KG1 (cell line): Measurements from ENCODE around the gene LRP10.
"Not testable (repeated sequence)": the region's sequence is repeated elsewhere in the genome, so short reads cannot be mapped to it uniquely, and the experiment has no call there.

Source experiments
- DNase-seq: peaks from one replicate; lab custom pipeline; 2025; lab: John Stamatoyannopoulos, UW

LRP10 gene, protein sequence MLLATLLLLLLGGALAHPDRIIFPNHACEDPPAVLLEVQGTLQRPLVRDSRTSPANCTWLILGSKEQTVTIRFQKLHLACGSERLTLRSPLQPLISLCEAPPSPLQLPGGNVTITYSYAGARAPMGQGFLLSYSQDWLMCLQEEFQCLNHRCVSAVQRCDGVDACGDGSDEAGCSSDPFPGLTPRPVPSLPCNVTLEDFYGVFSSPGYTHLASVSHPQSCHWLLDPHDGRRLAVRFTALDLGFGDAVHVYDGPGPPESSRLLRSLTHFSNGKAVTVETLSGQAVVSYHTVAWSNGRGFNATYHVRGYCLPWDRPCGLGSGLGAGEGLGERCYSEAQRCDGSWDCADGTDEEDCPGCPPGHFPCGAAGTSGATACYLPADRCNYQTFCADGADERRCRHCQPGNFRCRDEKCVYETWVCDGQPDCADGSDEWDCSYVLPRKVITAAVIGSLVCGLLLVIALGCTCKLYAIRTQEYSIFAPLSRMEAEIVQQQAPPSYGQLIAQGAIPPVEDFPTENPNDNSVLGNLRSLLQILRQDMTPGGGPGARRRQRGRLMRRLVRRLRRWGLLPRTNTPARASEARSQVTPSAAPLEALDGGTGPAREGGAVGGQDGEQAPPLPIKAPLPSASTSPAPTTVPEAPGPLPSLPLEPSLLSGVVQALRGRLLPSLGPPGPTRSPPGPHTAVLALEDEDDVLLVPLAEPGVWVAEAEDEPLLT

DNA sequence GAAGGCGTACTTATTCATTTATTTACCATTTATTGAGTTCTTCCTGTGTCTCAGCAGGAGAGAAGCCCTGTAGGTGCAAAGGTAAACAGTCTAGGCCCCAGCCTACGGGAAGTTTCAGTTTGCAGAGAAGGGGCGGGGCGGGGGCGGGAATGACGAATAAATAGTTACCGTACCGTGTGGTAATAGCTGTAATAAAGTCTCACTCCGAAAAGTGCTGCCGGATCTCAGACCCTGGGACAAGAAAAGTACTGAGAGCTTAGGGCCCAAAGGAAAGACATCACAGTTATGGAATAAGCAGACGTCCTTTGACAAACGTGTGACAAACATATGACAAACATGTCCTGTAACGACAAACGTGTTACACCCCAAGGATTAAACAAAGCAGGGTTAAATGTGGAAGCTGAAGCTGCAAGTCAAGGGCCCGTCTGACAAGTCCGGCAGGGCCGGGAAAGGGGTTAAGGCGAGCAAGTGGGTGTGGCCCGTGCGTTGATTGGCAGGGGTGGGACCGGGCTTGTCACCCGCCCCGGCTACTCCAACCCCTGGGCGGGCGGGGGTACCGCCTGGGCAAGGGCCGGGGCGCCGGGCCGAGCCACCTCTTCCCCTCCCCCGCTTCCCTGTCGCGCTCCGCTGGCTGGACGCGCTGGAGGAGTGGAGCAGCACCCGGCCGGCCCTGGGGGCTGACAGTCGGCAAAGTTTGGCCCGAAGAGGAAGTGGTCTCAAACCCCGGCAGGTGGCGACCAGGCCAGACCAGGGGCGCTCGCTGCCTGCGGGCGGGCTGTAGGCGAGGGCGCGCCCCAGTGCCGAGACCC, at the start of gene LRP10:
LRP10 (plus strand) TSS at position 517 of the 809 bp plus-strand sequence. CDS start 564 bp downstream, outside the sequence.
- DNase-seq, result peak; percentile 86

DNA sequence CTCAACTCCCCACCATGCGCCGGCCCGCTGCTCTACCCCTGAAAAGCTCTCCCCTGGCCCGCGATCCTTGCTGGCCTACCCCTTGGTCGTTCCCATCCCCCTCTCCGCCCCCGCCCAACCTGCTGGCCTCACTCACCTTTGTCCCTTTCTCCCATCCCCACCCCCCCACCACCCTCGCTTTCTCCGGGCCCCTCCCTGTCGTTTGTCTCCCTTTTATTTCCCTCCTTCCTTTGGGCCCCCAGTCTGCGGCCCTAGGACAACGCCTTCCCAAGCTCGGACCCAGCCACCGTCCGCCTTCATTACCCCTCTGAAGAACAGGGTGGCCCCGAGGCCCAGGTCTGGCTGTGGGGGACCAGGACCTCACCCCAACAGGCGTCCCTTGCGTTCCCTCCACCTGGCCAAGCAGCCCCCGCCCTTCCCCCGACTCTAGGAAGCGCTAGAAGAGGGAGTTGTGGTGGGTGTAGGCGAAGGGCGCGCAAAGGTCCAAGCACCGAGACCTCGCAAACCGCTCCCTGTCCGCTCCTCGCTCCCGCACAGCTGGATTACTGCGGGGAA, 49.4 kb upstream of the LRP10 start:
- DNase-seq, result no peak

DNA sequence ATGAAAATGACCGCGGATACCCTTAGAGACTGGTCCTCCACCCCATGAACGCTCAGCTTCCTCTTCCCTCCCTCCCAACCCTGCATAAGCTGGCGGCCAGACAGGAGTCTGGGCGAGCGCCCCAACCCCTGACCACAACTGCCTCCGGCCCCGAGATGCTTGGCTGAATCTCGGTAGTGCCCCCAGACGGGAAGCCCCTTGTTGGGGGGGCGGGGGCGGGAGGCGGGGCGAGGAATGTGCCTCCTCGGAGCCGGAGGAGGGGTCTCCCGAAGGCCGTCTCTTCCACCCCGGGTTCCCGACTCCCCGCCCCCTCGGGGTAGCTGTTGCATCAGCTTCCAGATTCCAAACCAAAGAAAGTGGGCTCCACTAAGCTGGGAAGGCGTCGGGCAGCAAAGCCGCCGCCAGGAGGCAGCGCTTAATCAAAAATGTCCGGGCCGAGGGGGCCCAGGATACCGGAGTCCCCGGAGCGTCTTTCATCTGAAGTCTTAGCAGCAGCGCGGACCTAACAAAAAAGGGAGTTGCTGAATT, 48.9 kb upstream of the LRP10 start:
- DNase-seq, result peak; percentile 10

- no peak for DNase-seq
Observed at GRCh38 chr14:22824711-22825359, 46.7 kb upstream of the LRP10 start.

- DNase-seq, result not testable (repeated sequence)
Observed at GRCh38 chr14:22829076-22829660, 42.4 kb upstream of the LRP10 start.

DNA sequence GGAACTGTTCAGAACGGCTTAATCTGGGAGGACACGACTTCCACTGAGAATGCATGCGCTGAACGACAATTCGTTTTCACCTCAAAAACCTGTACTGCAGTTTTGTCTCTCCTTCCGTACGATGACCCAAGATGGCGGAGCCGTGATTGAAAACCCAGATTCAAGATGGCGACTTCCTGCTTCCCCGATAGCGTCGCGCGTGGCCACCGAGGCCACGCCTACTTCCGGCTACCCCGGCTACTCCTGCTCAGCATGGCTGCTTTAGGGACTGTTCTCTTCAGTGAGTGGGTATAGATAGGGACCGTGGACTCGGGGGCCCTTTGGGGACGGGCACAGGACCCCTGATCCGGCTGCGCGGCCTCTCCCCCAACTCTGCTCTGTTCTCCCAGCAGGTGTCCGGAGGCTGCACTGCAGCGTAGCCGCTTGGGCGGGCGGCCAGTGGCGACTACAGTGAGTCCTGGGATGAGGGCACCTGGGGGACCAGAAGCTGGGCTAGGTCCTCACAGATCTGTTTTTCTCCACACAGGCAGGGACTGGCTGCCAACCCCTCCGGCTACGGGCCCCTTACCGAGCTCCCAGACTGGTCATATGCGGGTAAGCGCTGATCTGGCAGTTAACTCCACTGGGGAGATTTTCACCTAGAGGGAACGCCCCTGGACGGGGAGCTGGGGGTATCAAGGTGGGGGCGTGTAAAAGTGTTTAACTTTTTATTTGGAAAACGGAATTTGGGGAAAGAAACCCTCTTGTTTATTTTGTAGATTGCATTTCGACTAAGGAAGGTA, 41.7 kb upstream of the LRP10 start, which contains the start of gene MRPL52:
MRPL52 (plus strand) TSS at position 227 of the 782 bp plus-strand sequence; CDS start at position 253, 26 bp downstream.
- DNase-seq, result peak; percentile 79

GRCh38 chr14:22830443-22831010, 41.0 kb upstream of the LRP10 start:
- DNase-seq, result no peak

GRCh38 chr14:22835505-22835904, 36.0 kb upstream of the LRP10 start:
- DNase-seq, result no peak

- DNase-seq, result no peak
Observed at GRCh38 chr14:22836301-22837113, 35.0 kb upstream of the LRP10 start, which contains the start of gene MMP14. Gene MMP14 (plus strand): TSS chr14:22836585. CDS start chr14:22836818, 233 bp downstream.

DNA sequence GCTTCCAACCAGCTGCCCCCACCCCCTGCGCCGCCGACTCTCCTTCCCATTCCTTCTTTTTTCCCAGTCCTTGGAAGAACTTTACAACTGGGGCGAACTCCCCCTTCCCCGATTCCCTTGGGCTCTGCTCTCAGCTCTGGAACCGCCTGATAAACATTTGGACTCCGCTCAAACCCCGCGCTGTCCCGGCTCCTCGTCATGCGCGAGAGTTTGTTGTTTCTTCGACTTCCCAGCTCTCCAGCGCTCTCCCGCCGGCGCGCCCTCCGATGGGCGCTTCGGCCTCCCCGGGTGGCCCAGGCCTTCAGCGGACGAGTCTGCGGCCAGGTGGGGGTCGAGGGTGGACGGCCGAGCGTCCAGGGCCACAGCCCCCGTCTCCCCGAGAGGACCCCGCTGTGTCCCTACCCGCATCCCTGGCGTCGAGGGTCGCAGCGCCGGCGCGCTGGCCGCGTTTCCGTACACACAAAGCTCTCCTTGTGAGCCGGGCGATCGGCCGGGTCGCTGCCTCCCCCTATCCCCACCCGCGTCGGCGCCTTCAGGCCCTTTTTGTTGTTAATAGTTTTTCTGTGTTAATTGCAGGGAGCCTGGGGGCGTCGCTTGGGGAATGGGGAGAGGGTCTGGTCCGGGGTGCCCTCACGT, 34.3 kb upstream of the LRP10 start:
- DNase-seq, result no peak

- DNase-seq, result no peak
Observed at GRCh38 chr14:22837750-22838538, 33.6 kb upstream of the LRP10 start.

DNA sequence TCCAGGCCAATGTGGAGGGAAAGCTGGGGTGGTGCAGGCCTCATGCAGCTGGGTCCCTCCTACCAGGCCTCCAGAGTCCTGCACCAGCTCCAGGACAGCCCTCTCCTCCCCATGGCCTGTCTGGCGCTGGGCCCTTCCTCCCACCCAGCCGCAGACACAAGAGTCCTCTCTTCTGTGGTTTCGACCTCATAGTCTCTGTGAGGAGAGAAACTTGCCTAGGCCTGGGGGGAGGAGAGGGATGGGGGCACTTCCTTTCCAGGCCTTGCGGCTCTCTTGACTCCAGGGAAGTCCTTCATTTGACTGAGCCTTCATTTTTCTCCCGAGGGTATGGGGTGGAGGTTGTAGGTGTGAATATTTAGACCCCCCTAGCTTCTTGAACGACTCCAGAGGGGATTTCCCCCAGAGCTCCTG, 32.9 kb upstream of the LRP10 start:
- no peak for DNase-seq

DNA sequence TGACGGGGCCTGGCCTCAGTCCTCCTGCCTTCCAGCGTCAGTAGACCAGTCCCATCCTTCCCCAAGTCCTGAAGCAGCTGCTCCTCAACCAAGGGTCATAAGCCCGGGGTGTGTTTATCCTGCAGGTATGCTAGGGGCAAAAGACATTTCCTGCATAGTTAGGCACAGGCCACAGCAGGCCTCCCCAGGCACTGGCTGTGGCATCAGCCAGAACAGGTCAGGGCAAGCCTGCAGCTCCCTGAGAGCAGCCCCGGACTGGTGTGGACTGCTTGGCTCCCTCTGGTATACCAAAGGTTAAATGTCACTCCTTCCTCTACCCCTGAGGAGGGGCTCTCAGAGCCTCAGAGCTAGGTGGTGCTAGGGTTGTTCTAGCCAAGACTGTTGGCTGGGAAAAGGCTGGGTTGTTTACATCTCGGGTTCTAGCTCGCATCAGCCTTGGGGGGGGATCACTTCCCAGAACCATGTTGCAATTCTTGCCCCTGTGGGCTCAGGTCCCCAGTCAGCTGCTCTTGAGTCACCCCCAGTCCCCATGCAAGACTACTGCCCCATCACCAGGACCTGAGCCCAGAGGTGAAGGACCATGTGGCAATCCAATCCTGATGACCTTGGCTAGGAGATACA, 32.3 kb upstream of the LRP10 start:
- DNase-seq, result no peak

DNA sequence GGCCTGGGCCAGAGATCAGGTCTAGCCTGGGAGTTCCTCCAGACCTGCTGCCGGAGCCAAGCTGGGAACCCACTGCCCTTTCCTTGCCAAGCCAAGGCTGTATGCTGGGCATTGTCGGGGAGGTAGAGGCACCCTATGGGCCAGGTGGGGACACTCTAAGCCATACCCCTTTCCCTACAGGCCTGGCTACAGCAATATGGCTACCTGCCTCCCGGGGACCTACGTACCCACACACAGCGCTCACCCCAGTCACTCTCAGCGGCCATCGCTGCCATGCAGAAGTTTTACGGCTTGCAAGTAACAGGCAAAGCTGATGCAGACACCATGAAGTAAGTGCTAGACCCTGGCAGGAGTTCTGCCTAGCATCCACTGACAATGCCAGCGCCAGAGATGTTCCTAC, 30.2 kb upstream of the LRP10 start:
- DNase-seq, result no peak

DNA sequence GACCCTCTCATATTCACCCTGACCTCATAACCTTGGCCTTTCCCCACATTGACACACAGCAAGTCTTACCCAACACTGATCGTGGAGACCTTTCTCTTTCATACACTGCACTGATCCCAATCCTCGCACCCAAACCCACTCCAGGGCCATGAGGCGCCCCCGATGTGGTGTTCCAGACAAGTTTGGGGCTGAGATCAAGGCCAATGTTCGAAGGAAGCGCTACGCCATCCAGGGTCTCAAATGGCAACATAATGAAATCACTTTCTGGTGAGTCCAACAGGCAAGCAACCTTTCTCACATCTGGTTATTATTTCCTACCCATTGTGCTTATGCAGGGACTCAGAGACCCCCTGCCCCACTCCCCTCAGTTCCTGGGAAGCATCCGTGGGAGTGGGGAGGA, 29.8 kb upstream of the LRP10 start:
- no peak for DNase-seq

- no peak for DNase-seq
Observed at GRCh38 chr14:22842211-22843122, 29.1 kb upstream of the LRP10 start.
